ENCODE results near the gene SNX18. TPM values are rescaled to one million over a fixed set of nuclear protein-coding genes. Genes with fewer than 3 reads are reported as not detected.

SNX18 gene
- total and polyA plus RNA-seq, 8 donors: 15.3 to 39.2 (median 20.0) TPM

- Histone ChIP-seq H3K9me3 (no peaks in the 10 kb centered on the region), H3K27ac (no peak overlapping the region), H3K36me3 (no peaks in the 10 kb centered on the region), H3K27me3 (no peaks in the 10 kb centered on the region), H3K4me3 (no peak overlapping the region), H3K4me1 (no peaks in the 10 kb centered on the region)
- intact Hi-C loops (cut with DNase I): no loop called here
- DNase-seq (no peak), ATAC-seq (no peak)
- no peak for TF ChIP-seq CTCF (IDR thresholded peaks at IDR 0.05)
Observed at GRCh38 chr5:54563083-54563761, 45.7 kb downstream of the SNX18 start.

- Histone ChIP-seq H3K36me3 (no peaks in the 10 kb centered on the region), H3K27me3 (no peaks in the 10 kb centered on the region), H3K9me3 (no peaks in the 10 kb centered on the region), H3K4me1 (no peaks in the 10 kb centered on the region), H3K27ac (no peak overlapping the region), H3K4me3 (no peak overlapping the region)
- ATAC-seq: no peak
- DNase-seq: no peak
- intact Hi-C loops (cut with DNase I): no loop called here
- TF ChIP-seq CTCF (IDR thresholded peaks at IDR 0.05): no peak
Observed at GRCh38 chr5:54567996-54568395, 50.4 kb downstream of the SNX18 start.

- ATAC-seq: peak; percentile 42
- no peaks in the 10 kb centered on the region for H3K27me3 ChIP-seq
- intact Hi-C loops (cut with DNase I): no loop called here
- H3K27ac ChIP-seq: no peak overlapping the region
- no peaks in the 10 kb centered on the region for H3K36me3 ChIP-seq
- DNase-seq: peak in 1 of 4 donors; percentile 11
- peaks cover 0 to 6% of the 10 kb centered on the region in 2 donors for H3K4me1 ChIP-seq
- TF ChIP-seq CTCF (IDR thresholded peaks at IDR 0.05): no peak
- H3K9me3 ChIP-seq: no peaks in the 10 kb centered on the region
- no peak overlapping the region for H3K4me3 ChIP-seq
Observed at GRCh38 chr5:54570916-54571315, 53.4 kb downstream of the SNX18 start.

- Histone ChIP-seq H3K27ac (no peak overlapping the region), H3K4me1 (peaks cover 0 to 6% of the 10 kb centered on the region in 2 donors), H3K9me3 (no peaks in the 10 kb centered on the region), H3K36me3 (no peaks in the 10 kb centered on the region), H3K4me3 (no peak overlapping the region), H3K27me3 (no peaks in the 10 kb centered on the region)
- DNase-seq: no peak
- peak; percentile 25 for ATAC-seq
- no peak for TF ChIP-seq CTCF (IDR thresholded peaks at IDR 0.05)
- intact Hi-C loops (cut with DNase I): no loop called here
Observed at GRCh38 chr5:54571462-54571861, 53.9 kb downstream of the SNX18 start.

- DNase-seq: no peak
- Histone ChIP-seq H3K9me3 (no peaks in the 10 kb centered on the region), H3K27me3 (no peaks in the 10 kb centered on the region), H3K27ac (no peak overlapping the region), H3K36me3 (no peaks in the 10 kb centered on the region), H3K4me1 (peaks cover 0 to 9% of the 10 kb centered on the region in 2 donors), H3K4me3 (no peak overlapping the region)
- ATAC-seq: no peak
- TF ChIP-seq CTCF (IDR thresholded peaks at IDR 0.05): no peak
- intact Hi-C loops (cut with DNase I): no loop called here
Observed at GRCh38 chr5:54573812-54574489, 56.4 kb downstream of the SNX18 start.

Measured in left lung (tissue), 10 donors.